GM12878 (cell line): ENCODE measurements around the gene DLG2.

Source experiments
- CREB1 ChIP-seq: IDR thresholded peaks from 2 replicates; pipeline ENCODE4 v1.6.1; 2012; ENCODE audit warnings: low read depth, mild to moderate bottlenecking, inconsistent platforms
- CTCF ChIP-seq, 3 experiments: IDR thresholded peaks in 2 of 3; conservative IDR thresholded peaks in 1 of 3; 2 replicates each; pipeline ENCODE4 v1.5.1; 2011; ENCODE audit warnings: low read depth in 3 of 3, low read length in 3 of 3, mild to moderate bottlenecking in 3 of 3, control low read depth in 2 of 3, moderate library complexity in 2 of 3, inconsistent platforms in 1 of 3, mixed read lengths in 1 of 3; ENCODE audit not compliant: control insufficient read depth in 2 of 3, insufficient read depth in 1 of 3; ENCODE audit errors: extremely low read depth in 1 of 3
- ESRRA ChIP-seq: IDR thresholded peaks from 2 replicates; pipeline ENCODE4 v1.6.1; 2012; ENCODE audit warnings: mild to moderate bottlenecking, low read length, improper control_type of control experiment
- FOXK2 ChIP-seq: fragments of 450-650 bp; IDR thresholded peaks from 2 replicates; pipeline ENCODE4 v1.6.1; 2017; ENCODE audit warnings: mild to moderate bottlenecking, moderate library complexity
- NR2F1 ChIP-seq: fragments of 450-650 bp; conservative IDR thresholded peaks from 2 replicates; pipeline ENCODE4 v1.6.1; 2017; ENCODE audit warnings: mild to moderate bottlenecking
- YY1 ChIP-seq: IDR thresholded peaks from 2 replicates; pipeline ENCODE4 v1.6.1; 2011; ENCODE audit warnings: low read depth, mild to moderate bottlenecking, low read length

- TF ChIP-seq CREB1 = no peak
- no peak for TF ChIP-seq ESRRA
- TF ChIP-seq CTCF (IDR thresholded peaks at IDR 0.05 in 2 of 3, conservative IDR thresholded peaks at IDR 0.05 in 1 of 3; ENCODE audit: control insufficient read depth in 2 of 3, extremely low read depth in 1 of 3, insufficient read depth in 1 of 3, low read depth in 3 of 3, low read length in 3 of 3) = no peak
- no peak for TF ChIP-seq YY1
- no peak for TF ChIP-seq NR2F1
- TF ChIP-seq FOXK2 = no peak
These were observed 1486.6 kb downstream of the DLG2 start for GRCh38 chr11:84140386-84141169.
